GM12875 (cell line): ENCODE data around the gene CEACAM16.
A peak's percentile ranks its signal among the peaks of the same experiment; 100 is the strongest.

Experiments
- H3K4me3 ChIP-seq: one replicate; pipeline ENCODE4 v1.5.1; 2011; ENCODE audit warnings: low read depth, low read length, control low read depth
- CTCF ChIP-seq: IDR thresholded peaks from 2 replicates; pipeline ENCODE4 v1.5.1; 2011; ENCODE audit warnings: low read depth, mild to moderate bottlenecking, control low read depth, inconsistent platforms, low read length, moderate library complexity, borderline replicate concordance; ENCODE audit not compliant: insufficient read depth

The CEACAM16 gene

DNA sequence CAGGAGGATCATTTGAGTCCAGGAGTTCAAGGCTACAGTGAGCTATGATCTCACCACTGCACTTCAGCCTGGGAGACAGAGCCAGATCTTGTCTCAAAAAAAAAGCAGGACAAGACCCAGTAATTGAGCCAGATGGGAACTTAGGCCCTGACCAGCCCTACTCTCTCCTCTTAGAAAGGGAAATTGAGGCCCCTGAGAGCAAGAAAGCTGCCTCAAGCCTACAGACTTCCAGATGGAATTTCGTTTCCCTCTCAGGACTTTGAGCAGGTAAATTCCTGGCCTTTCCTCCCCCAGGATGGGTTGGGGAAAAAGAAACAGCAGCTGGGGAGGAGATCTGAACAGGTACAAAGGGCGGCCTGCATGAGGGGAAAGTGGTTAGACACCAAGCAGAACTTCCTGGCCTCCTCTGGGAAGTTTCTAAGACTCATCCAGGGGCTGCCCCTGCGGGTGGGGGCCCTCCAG, 46.0 kb downstream of the CEACAM16 start:
- no peak for TF ChIP-seq CTCF
- H3K4me3 ChIP-seq: no peak overlapping the region

- TF ChIP-seq CTCF: no peak
- no peak overlapping the region for H3K4me3 ChIP-seq
Measured at GRCh38 chr19:44745341-44745831, 46.4 kb downstream of the CEACAM16 start.

DNA sequence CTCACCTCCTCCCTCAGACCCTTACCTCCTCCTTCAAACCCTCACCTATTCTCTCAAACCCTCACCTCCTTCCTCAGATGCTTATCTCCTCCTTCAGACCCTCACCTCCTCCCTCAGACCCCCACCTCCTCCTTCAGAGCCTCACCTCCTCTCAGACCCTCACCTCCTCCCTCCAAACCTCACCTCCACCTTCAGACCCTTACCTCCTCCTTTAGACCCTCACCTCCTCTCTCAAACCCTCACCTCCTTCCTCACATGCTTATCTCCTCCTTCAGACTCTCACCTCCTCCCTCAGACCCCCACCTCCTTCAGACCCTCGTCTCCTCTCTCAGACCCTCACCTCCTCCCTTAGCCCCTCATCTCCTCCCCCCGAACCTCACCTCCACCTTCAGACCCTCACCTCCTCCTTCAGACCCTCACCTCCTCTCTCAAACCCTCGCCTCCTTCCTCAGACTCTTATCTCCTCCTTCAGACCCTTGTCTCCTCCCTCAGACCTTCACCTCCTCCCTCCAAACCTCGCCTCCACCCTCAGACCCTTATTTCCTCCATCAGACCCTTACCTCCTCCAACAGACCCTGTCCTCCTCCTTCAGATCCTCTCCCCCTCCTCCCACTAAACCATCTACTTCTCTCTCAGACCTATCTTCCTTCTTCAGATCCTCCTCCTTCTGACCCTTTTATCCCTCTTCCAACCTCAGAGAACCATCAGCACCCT, 47.1 kb downstream of the CEACAM16 start:
- no peak overlapping the region for H3K4me3 ChIP-seq
- TF ChIP-seq CTCF: no peak

DNA sequence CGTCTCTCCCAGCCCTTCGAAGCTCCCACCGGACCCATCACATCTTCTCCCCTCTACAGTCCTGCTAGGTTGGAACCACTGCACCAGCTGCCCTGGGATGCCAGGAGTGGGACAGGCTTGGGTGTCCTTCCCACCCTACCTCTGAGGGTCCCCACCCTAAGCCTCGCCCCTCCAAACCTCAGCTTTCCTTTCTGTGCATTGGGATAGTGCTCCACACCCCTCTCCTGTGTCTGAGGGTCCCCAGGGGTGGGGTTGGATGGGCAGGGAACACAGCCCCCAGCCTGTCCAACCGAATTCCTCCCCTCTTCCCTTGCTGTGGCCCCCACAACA, 47.6 kb downstream of the CEACAM16 start:
- no peak for TF ChIP-seq CTCF
- H3K4me3 ChIP-seq: no peak overlapping the region

GRCh38 chr19:44746946-44747738, 48.2 kb downstream of the CEACAM16 start:
- no peak for TF ChIP-seq CTCF
- peak overlapping the region; percentile 40 for H3K4me3 ChIP-seq

DNA sequence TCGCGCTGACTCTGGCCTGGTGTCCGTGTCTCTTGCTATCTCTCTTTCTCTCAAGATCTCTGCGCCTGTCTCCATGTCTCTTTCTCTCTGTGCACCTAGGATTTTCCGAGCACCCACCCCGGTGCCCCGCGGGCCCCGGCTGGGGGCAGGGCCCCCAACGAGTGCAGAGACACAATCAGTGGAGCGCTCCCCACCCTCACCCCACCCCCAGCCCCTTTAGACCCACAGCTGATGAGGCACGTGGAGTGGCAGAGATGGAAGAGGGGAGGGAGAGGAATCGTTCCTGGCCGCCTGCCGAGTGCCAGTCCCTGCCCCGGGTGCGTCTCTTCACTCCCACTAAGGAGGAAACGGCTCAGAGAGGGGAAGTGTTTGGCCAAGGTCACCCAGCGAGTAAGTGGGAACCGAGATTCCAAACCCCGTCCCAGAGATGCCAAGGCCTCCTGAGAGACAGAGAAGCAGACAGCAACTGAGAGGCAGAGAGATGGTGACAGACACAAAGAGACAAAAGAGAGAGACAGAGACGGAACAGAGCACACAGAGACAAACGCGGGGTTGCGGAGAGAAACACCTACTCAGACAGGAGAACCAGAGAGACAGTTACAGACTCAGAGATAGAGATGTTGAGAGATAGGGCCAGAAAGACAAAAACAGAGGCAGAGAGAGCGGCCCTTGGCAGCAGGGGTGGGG, 48.9 kb downstream of the CEACAM16 start:
- no peak for TF ChIP-seq CTCF
- peak overlapping the region; percentile 40 for H3K4me3 ChIP-seq
